HEK293 (cell line): ENCODE data around the gene PRPH2.

Experiments
- CTCF ChIA-PET: fragments of 350-600 bp; formaldehyde crosslinking; extraction: SDS; loops from one replicate; lab custom pipeline; 2021; ENCODE audit warnings: antibody characterized with exemption; lab: Yijun Ruan, JAX
- POLR2A ChIA-PET: fragments of 300-600 bp; formaldehyde crosslinking; extraction: SDS; loops from one replicate; lab custom pipeline; 2020; ENCODE audit warnings: antibody characterized with exemption, inconsistent platforms; lab: Yijun Ruan, JAX
- H3K27ac ChIP-seq: fragments of 200-500 bp; sonication (Bioruptor generic); 2 replicates; pipeline ENCODE4 v1.5.1; 2014; ENCODE audit warnings: low read depth, low read length, control low read depth, inconsistent platforms; ENCODE audit errors: extremely low read depth
- H3K36me3 ChIP-seq, 2 experiments: fragments of 200-500 bp in 1 of 2; sonication (Bioruptor generic) in 1 of 2; 1 replicate in 1 of 2; 2 replicates in 1 of 2; pipeline ENCODE4 v1.5.1; 2014 to 2017; ENCODE audit warnings: inconsistent platforms in 2 of 2, low read length in 2 of 2; ENCODE audit not compliant: control insufficient read depth in 2 of 2, insufficient read depth in 1 of 2
- H3K4me1 ChIP-seq: fragments of 200-500 bp; sonication (Bioruptor generic); 2 replicates; pipeline ENCODE4 v1.5.1; 2014; ENCODE audit warnings: mild to moderate bottlenecking, low read length, inconsistent platforms; ENCODE audit not compliant: control insufficient read depth, insufficient read depth
- H3K4me3 ChIP-seq: 2 replicates; pipeline ENCODE4 v1.5.1; 2011; ENCODE audit warnings: low read depth, mild to moderate bottlenecking, control low read depth, low read length, moderate library complexity
- H3K9me3 ChIP-seq: fragments of 200-500 bp; sonication (Bioruptor generic); 2 replicates; pipeline ENCODE4 v1.5.1; 2014; ENCODE audit warnings: low read depth, low read length, inconsistent platforms; ENCODE audit not compliant: control insufficient read depth, insufficient read depth
- TCF7L2 ChIP-seq: IDR thresholded peaks from 2 replicates; pipeline ENCODE4 v1.6.1; 2011; ENCODE audit warnings: low read depth, mild to moderate bottlenecking, inconsistent platforms, low read length, moderate library complexity, borderline replicate concordance
- WT1 ChIP-seq: fragments of 450-650 bp; formaldehyde crosslinking; IDR thresholded peaks from 2 replicates; pipeline ENCODE4 v1.5.1; 2016; ENCODE audit warnings: missing biosample characterization, missing genetic modification characterization
- ZBTB17 ChIP-seq: fragments of 450-650 bp; formaldehyde crosslinking; IDR thresholded peaks from 2 replicates; pipeline ENCODE4 v1.5.1; 2016; ENCODE audit warnings: missing biosample characterization, missing genetic modification characterization
- ZBTB7A ChIP-seq: fragments of 450-650 bp; formaldehyde crosslinking; IDR thresholded peaks from 2 replicates; pipeline ENCODE4 v1.5.1; 2016; ENCODE audit warnings: low read depth, missing biosample characterization, missing genetic modification characterization
- ZFHX2 ChIP-seq: fragments of 450-650 bp; formaldehyde crosslinking; conservative IDR thresholded peaks from 2 replicates; pipeline ENCODE4 v1.5.1; 2016; ENCODE audit warnings: missing biosample characterization, missing genetic modification characterization
- ZNF16 ChIP-seq: fragments of 450-650 bp; formaldehyde crosslinking; IDR thresholded peaks from 2 replicates; pipeline ENCODE4 v1.5.1; 2016; ENCODE audit warnings: low read depth, missing biosample characterization, missing genetic modification characterization
- ZNF214 ChIP-seq: fragments of 450-650 bp; formaldehyde crosslinking; IDR thresholded peaks from 2 replicates; pipeline ENCODE4 v1.5.1; 2017; ENCODE audit warnings: missing biosample characterization, mild to moderate bottlenecking, missing genetic modification characterization, borderline replicate concordance
- ZNF423 ChIP-seq: fragments of 450-650 bp; formaldehyde crosslinking; IDR thresholded peaks from 2 replicates; pipeline ENCODE4 v1.5.1; 2016; ENCODE audit warnings: missing biosample characterization, missing genetic modification characterization
- ZNF544 ChIP-seq: fragments of 450-650 bp; formaldehyde crosslinking; IDR thresholded peaks from 2 replicates; pipeline ENCODE4 v1.5.0; 2017; ENCODE audit warnings: missing biosample characterization, missing genetic modification characterization
- ZNF548 ChIP-seq: fragments of 450-650 bp; formaldehyde crosslinking; IDR thresholded peaks from 2 replicates; pipeline ENCODE4 v1.5.1; 2016; ENCODE audit warnings: missing biosample characterization, missing genetic modification characterization
- ZNF623 ChIP-seq: fragments of 450-650 bp; formaldehyde crosslinking; IDR thresholded peaks from 2 replicates; pipeline ENCODE4 v1.5.1; 2016; ENCODE audit warnings: missing biosample characterization, missing genetic modification characterization
- ZNF791 ChIP-seq: fragments of 450-650 bp; formaldehyde crosslinking; IDR thresholded peaks from 2 replicates; pipeline ENCODE4 v1.5.1; 2016; ENCODE audit warnings: missing biosample characterization, missing genetic modification characterization
- ZSCAN30 ChIP-seq: fragments of 450-650 bp; IDR thresholded peaks from 2 replicates; pipeline ENCODE4 v1.5.1; 2018; ENCODE audit warnings: missing biosample characterization, mild to moderate bottlenecking, missing genetic modification characterization, moderate library complexity
- TF ChIP-seq, protein P1 (sequence below): fragments of 450-650 bp; formaldehyde crosslinking; IDR thresholded peaks from 2 replicates; pipeline ENCODE4 v1.5.1; 2016; ENCODE audit warnings: missing biosample characterization, missing genetic modification characterization
- TF ChIP-seq, protein P2 (sequence below): fragments of 450-650 bp; formaldehyde crosslinking; IDR thresholded peaks from 2 replicates; pipeline ENCODE4 v1.5.1; 2016; ENCODE audit warnings: missing biosample characterization, missing genetic modification characterization
- TF ChIP-seq, protein P3 (sequence below): fragments of 450-650 bp; formaldehyde crosslinking; IDR thresholded peaks from 2 replicates; pipeline ENCODE4 v1.5.1; 2016; ENCODE audit warnings: missing biosample characterization, missing genetic modification characterization
- TF ChIP-seq, protein P4 (sequence below): fragments of 450-650 bp; formaldehyde crosslinking; IDR thresholded peaks from 2 replicates; pipeline ENCODE4 v1.5.1; 2017; ENCODE audit warnings: missing biosample characterization, missing genetic modification characterization
- TF ChIP-seq, protein P5 (sequence below): fragments of 450-650 bp; formaldehyde crosslinking; IDR thresholded peaks from 2 replicates; pipeline ENCODE4 v1.5.1; 2016; ENCODE audit warnings: missing biosample characterization, missing genetic modification characterization
- TF ChIP-seq, protein P6 (sequence below): fragments of 450-650 bp; IDR thresholded peaks from 2 replicates; pipeline ENCODE4 v1.5.1; 2018; ENCODE audit warnings: missing biosample characterization, mild to moderate bottlenecking, missing genetic modification characterization

The PRPH2 gene

DNA sequence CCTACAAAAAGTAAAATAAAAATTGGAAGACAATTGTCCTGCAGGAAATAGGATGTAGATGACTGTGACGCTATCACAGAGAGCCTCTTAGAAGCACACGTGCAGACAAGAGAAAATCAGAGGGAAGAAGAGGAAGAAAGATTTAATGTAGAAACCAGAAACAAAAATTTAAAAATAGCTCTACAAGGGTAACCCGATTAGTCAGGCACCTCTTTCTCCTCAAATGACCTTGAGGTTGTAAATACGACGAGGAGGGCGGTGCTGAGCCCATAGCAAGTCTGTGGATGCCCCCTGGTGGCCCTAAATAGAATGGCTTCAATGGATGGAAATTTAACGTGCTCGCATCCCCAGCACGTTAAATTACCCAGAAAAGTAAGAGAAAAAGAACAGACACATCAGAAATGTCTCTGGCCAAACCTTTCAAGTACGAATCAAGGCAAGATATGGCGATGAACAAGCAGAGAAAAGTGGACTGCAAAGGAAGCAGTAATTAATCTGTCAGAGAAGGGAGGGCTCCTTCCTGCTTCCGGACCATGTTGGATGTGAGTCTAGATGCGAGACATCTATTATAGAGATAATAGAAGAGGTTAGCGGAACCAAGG lies 4.2 kb upstream of the PRPH2 start (continued):
- TF ChIP-seq ZBTB17 (tag by site-specific recombination) = 0 out of 2 replicates have a peak, but pooled peaks have one; percentile 26
- no peak for TF ChIP-seq ZNF214 (tag by site-specific recombination)
- TF ChIP-seq, protein P1, sequence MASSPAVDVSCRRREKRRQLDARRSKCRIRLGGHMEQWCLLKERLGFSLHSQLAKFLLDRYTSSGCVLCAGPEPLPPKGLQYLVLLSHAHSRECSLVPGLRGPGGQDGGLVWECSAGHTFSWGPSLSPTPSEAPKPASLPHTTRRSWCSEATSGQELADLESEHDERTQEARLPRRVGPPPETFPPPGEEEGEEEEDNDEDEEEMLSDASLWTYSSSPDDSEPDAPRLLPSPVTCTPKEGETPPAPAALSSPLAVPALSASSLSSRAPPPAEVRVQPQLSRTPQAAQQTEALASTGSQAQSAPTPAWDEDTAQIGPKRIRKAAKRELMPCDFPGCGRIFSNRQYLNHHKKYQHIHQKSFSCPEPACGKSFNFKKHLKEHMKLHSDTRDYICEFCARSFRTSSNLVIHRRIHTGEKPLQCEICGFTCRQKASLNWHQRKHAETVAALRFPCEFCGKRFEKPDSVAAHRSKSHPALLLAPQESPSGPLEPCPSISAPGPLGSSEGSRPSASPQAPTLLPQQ (tag by site-specific recombination) = 0 out of 2 replicates have a peak, but pooled peaks have one; percentile 32
- peak; percentile 45; the same call in 1 of the 2 replicates for TF ChIP-seq ZSCAN30
- TF ChIP-seq ZNF791 (tag by site-specific recombination) = no peak
- TF ChIP-seq, protein P2, sequence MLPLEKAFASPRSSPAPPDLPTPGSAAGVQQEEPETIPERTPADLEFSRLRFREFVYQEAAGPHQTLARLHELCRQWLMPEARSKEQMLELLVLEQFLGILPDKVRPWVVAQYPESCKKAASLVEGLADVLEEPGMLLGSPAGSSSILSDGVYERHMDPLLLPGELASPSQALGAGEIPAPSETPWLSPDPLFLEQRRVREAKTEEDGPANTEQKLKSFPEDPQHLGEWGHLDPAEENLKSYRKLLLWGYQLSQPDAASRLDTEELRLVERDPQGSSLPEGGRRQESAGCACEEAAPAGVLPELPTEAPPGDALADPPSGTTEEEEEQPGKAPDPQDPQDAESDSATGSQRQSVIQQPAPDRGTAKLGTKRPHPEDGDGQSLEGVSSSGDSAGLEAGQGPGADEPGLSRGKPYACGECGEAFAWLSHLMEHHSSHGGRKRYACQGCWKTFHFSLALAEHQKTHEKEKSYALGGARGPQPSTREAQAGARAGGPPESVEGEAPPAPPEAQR (tag by site-specific recombination) = no peak
- TF ChIP-seq ZNF423 (tag by site-specific recombination) = no peak
- no peak for TF ChIP-seq ZNF544 (tag by site-specific recombination)
- TF ChIP-seq, protein P3, sequence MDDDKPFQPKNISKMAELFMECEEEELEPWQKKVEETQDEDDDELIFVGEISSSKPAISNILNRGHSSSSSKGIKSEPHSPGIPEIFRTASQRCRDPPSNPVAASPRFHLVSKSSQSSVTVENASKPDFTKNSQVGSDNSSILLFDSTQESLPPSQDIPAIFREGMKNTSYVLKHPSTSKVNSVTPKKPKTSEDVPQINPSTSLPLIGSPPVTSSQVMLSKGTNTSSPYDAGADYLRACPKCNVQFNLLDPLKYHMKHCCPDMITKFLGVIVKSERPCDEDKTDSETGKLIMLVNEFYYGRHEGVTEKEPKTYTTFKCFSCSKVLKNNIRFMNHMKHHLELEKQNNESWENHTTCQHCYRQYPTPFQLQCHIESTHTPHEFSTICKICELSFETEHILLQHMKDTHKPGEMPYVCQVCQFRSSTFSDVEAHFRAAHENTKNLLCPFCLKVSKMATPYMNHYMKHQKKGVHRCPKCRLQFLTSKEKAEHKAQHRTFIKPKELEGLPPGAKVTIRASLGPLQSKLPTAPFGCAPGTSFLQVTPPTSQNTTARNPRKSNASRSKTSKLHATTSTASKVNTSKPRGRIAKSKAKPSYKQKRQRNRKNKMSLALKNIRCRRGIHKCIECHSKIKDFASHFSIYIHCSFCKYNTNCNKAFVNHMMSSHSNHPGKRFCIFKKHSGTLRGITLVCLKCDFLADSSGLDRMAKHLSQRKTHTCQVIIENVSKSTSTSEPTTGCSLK (tag by site-specific recombination) = no peak
- no peak for TF ChIP-seq ZNF623
- no peak for TF ChIP-seq TCF7L2
- TF ChIP-seq, protein P4, sequence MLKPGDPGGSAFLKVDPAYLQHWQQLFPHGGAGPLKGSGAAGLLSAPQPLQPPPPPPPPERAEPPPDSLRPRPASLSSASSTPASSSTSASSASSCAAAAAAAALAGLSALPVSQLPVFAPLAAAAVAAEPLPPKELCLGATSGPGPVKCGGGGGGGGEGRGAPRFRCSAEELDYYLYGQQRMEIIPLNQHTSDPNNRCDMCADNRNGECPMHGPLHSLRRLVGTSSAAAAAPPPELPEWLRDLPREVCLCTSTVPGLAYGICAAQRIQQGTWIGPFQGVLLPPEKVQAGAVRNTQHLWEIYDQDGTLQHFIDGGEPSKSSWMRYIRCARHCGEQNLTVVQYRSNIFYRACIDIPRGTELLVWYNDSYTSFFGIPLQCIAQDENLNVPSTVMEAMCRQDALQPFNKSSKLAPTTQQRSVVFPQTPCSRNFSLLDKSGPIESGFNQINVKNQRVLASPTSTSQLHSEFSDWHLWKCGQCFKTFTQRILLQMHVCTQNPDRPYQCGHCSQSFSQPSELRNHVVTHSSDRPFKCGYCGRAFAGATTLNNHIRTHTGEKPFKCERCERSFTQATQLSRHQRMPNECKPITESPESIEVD (tag by site-specific recombination) = 0 out of 2 replicates have a peak, but pooled peaks have one; percentile 31
- TF ChIP-seq, protein P5, sequence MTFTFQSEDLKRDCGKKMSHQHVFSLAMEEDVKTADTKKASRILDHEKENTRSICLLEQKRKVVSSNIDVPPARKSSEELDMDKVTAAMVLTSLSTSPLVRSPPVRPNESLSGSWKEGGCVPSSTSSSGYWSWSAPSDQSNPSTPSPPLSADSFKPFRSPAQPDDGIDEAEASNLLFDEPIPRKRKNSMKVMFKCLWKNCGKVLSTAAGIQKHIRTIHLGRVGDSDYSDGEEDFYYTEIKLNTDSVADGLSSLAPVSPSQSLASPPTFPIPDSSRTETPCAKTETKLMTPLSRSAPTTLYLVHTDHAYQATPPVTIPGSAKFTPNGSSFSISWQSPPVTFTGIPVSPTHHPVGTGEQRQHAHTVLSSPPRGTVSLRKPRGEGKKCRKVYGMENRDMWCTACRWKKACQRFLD (tag by site-specific recombination) = no peak
- TF ChIP-seq ZBTB7A = no peak

DNA sequence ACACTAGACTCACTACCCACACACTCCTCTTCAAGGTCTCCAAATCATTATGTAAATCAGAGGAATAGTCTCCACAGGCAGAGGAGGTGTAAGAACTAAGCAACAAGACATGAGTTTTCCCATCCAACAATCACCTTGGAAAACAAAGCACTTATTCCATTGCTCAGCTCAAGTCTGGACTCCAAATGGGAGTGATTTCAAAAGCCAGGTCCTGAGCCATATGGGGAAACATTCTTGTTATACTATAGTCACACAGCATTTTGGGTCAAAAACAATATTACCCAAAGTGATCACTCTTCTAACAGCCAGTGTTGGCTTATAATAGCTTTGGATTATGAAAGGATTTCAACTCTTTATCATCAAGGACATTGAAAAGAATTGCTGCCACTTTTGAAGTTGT lies 3.6 kb upstream of the PRPH2 start:
- Histone ChIP-seq H3K9me3 (no peaks in the 10 kb centered on the region), H3K36me3 (no peaks in the 10 kb centered on the region), H3K27ac (no peak overlapping the region), H3K4me1 (peaks cover 5% of the 10 kb centered on the region), H3K4me3 (no peak overlapping the region)
- ChIA-PET POLR2A (interaction anchor here (0.5 to 1.7 kb wide), 5 partner anchors 14 to 153 kb away, joined by 3 to 5 read pairs (median 4); partner anchors contain the start of genes RPL7L1 and TBCC), CTCF (interaction anchor here (0.6 to 6.9 kb wide), 56 partner anchors 7 to 1991 kb away, joined by 3 to 127 read pairs (median 4); partner anchors contain the start of gene RPL7L1)
- TF ChIP-seq ZNF16 (tag by site-specific recombination) (no peak), WT1 (tag by site-specific recombination) (no peak), ZFHX2 (tag by site-specific recombination) (0 out of 2 replicates have a peak, but pooled peaks have one; percentile 21), ZNF623 (no peak), ZNF548 (tag by site-specific recombination) (no peak)
- TF ChIP-seq, protein P6, sequence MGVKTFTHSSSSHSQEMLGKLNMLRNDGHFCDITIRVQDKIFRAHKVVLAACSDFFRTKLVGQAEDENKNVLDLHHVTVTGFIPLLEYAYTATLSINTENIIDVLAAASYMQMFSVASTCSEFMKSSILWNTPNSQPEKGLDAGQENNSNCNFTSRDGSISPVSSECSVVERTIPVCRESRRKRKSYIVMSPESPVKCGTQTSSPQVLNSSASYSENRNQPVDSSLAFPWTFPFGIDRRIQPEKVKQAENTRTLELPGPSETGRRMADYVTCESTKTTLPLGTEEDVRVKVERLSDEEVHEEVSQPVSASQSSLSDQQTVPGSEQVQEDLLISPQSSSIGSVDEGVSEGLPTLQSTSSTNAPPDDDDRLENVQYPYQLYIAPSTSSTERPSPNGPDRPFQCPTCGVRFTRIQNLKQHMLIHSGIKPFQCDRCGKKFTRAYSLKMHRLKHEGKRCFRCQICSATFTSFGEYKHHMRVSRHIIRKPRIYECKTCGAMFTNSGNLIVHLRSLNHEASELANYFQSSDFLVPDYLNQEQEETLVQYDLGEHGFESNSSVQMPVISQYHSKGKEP = no peak
- TF ChIP-seq, all 188 proteins: peak for 1
